Activated CD4-positive, alpha-beta T cell treated with anti-CD3 and anti-CD28 coated beads for 24 hours (primary cell): ENCODE measurements around the gene MED27.

Experiments
- DNase-seq, 2 donors: peaks; one replicate each; pipeline ENCODE4 v3.0.0-alpha.2; 2020; ENCODE audit warnings: low read depth in 2 of 2

The MED27 gene

DNA sequence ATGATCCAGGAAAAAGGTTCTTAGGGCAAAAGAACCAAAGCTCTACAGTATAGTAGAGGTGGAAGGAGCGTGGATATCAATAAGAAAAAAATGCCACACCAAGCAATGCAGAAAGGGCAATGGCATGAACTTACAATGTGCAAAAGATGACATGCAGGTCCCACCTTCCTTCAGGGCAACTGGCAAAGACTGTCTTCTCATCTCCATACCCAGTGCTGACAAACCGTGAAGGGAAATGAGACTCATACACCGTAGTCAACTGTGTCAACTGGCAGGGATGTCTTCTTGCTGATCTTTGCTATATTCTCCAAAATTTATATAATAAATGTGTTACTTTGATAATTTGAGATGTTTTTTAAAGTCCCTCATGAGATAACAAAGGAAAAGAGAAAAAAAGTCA lies 36.0 kb downstream of the MED27 start:
- no peak for DNase-seq

DNA sequence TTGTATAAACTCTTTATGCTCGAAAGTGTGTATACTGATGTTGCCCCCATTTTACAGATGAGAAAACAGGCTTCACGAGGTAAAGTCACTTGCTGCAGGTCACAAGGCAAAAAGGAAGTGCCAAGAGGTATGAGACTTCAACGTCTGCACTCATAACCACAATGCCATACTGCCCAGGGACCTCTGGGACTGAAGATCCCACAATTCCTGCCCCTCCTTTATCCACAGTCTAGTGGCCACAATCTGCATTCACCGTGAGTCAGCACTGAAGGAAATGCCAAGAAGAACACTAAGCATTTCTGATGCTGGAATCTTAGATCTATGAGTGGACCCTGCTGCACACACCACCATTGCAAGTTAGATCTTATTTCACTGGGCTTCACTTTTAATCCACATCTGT lies 37.3 kb downstream of the MED27 start:
- no peak for DNase-seq

DNA sequence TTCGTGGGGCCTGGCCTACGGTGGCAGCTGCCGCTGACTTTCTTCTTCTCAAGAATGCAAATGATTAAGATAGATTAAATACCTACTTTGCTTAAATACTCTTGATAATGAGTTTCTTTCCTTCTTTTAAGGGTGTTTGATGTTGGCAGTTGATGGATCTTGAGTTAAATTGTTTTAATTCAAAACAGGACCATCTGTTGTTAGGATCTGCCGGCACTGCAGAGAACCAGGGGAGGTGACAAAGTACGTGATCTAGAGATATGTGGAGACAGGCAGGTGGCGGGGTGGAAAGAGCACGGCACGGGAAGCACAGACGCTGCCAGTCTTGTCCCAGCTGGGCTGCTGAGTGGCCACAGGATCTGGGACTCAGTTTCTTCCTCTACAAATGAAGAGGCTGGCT lies 37.9 kb downstream of the MED27 start:
- DNase-seq = no peak

DNA sequence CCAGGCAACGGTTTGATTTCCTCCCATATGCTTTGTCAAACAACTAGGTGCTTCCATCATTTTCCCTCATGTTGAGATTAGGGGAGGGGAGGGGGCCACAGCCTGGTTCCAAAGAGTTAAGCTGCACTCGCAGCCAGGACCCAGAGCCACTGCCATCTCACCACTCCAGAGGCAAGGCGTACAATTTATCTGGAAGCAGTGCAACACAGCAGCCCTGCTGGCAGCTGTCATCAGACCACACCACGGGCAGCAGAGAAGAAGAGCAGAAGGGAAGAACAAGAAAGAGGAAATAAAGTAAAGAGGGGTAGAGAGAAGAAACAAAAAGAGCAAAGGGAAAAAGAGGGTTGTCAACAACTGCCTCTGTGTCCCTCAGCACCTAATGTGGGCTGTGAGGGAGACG lies 38.9 kb downstream of the MED27 start:
- DNase-seq = no peak

DNA sequence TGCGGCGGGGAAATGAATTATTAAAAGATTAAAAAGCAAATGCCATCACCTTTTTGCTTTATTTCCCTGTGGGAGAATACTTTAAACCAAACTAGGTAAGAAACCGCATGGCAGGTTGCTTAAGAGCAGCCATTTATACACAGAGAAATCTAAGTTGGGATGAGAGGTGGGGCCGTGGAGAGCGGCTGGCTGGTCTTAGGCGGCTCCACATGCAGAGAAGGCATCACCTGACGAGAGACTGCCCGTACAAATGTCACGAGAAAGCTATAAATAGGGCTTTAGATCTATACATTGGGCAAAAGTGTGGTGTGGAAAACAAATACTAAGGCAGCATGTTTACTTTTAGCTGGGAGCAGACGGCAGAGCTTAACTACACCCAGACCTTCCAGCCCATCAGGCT lies 39.4 kb downstream of the MED27 start:
- no peak for DNase-seq

DNA sequence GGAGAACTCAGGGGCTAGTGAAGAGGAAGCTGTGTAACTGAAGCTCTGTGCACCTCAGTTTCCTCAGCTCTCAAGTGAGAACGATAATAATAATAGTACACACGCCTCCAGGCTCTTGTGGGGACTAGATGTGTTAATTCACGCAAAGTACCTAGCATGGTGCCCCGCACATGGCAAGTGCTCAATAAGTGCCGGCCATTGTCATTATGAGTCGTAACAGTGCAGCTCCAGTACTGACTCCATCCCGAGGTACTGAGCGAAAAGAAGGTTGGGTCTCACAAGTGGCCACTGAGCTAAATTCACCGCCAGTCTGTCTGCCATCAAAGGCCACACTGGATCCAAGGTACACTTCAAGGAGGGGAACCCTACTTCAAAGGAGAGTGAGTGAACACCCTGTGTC lies 40.4 kb downstream of the MED27 start:
- DNase-seq = no peak

DNA sequence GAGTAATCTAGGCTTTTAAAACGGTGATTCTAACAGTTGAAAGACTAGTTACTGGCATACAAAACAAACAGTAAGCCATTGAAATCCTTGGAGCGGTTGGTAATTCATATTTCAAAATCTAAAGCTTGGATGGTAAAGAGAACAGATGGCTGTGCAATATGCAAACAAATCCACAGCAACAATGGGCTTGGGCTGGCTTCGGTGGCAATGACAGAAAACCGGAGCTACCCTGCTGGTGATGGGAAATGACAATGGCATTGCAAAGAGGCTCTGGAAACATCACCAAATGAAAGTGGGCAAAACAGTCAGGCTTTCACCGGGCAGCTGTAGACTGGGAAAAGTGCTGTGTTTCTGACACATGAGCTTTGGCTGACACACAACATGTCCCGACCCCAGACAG lies 42.2 kb downstream of the MED27 start:
- DNase-seq = no peak

DNA sequence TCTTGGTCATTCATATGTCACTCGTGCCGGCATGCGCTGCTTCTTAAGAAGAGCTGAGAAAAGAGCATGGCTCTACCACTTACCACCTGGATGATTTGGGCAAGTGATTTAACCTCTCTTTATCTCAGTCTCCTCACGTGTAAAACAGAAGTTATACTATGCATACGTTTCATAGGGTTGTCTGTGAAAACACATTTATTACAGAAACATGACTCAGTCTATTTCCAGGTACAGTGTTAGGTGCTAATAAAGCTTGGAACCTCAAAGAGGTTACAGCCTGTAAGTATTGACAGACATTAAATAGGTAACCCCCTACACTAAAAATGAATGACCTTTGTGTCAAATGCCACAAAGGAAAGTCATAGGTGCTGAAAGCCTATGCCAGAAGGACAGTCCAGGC lies 43.1 kb downstream of the MED27 start:
- DNase-seq = no peak

DNA sequence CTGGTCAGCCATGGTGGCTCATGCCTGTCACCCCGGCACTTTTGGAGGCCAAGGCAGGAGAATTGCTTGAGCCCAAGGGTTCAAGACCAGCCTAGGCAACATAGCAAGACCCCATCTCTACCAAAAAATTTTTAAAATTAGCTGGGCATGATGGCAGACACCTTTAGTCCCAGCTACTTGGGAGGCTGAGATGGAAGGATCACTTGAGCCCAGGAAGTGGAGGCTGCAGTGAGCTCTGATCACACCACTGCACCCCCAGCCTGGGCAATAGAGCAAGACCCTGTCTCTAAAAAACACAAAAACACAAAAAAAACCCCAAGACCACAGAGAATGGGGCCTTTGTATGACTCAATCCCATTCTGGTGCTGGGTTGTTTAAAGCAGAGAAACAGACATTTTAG lies 44.0 kb downstream of the MED27 start:
- DNase-seq = no peak

DNA sequence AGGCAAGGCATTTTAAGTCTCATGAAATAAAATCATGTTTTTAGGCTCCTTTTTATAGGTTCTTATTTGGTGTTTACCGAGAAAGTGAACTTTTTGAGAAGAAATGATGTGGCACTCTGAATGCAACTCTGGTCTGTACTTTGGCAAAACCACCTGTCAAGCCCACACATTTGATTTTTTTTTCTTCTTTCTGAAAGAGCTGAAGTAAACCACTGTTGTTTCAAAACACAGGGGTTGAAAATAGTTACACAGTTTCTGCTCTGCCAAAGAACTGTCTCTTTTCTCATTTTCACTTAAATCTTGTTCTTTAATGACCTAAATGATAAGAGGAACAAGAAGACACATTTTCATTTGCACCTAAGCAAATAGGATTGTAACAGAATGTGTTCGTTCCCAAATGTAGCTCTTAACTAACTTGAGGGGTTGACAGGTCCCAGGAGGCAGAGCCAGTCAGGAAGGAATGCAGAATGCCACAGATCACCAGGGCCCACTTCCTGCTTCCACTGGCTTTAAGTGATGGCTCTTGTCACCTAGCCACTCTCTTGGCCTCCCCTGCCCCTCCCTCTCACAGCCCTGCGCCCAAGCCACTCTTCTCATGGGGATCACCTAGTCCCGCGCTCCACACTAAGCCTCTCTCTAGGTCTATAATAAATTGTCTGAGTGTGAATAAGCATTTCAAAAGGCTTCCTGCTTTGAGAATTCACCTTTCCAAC lies 47.3 kb downstream of the MED27 start:
- no peak for DNase-seq

DNA sequence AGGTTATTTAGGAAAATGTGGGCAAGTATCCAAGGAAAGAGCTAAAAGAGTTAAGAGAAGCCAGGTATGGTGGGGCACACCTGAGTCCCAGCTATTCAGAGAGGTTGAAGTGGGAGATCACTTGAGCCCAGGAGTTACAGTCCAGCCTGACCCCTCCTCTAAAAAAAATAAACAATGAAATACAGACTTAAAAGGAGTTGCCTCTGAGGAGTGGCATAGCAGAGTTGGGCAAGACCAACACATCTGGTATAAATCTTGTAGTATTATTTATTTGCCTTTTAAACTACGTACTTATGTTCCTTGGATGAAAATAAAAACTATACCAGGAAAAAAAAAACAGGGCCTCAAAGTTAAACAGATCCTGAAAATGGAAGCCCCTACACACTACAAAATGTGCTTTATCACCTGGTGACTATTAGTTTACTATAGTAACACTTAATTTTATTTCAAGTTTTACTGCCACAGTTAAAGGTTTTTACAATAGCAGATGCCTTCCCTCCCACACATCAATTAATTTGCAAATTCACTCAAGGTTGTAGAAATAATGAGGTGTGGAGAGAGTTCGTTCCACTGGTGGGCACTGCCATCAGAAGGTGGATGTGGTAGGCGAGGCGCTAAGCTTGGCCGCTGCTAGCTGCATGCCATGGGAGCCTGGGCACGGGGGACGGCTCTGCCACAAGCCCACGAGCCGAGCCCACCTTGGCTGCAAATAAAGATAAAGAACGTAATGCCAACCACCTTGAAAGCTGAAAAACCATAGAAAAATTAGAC lies 48.0 kb downstream of the MED27 start:
- no peak for DNase-seq

DNA sequence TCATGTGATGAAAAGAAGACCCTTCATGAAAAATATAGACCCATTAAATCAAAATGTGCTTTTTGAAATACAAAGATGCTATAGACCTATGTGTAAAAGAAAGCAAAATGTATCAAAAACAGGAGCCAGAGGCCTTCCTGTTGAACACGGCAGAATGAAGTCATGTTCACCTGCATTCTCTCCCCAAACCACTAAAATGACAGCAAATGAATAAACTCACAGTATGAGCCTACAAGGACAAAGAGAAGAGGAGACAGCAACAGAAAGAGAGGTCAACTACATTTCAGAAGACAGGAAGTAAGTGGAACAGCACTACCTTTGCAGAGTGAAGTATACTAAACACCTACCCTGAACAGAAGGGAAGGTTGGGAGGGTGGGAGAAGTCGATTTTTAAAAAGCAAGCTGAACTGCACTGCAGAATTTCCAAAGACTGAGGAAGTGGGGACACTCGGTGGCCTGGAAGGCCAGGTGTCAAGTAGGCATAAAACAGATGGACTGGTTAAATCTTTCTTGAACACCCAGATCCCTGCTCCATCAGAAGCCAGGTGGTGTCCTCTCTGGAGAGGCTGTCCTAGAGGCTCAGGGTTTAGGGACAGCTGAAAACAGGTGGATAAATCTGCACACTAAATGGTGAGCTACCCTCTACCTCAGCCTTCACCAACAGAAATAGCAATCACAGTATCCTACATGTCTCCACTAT lies 48.9 kb downstream of the MED27 start:
- no peak for DNase-seq

DNA sequence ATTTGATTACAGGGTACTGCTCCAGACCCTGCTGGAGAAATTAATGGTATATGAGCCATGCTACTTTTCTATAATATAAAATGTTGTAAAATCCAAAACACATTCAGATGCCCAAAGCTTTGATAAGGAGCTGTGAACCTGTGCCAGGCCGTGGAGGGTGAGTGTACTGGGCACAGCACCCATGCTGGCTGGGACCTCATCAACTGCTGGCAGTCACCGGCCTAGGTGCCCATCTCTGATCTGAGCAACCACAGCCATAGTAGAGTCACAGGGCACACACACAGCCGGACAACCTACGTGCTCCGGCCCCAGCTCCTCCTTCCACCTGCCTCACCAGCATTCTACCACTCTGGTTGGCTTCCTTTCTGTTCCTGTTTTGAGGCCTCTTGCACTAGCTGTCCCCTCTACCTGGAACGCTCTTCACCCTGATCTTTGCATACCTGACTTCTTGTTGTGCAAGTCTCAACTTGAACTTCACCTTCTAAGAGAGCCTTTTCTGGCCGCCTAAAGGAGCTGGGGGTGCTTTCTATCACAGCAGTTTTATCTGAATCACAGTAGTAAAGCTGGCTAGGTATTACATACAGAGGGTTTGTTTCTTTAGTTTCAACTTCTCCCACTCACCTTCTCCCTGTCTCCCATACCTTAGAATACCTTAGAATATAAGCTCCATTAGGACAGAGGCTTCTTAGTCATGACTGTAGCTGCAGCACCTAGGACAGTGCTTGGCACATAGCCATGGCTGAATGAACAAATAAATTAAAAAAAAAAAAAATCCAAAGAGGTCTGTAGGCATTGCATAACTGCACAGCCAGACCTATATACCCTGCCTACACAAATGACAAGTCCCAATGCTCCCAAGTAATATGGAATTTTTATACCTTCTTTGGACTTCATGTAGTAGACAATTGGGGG lies 51.7 kb downstream of the MED27 start:
- DNase-seq = no peak

DNA sequence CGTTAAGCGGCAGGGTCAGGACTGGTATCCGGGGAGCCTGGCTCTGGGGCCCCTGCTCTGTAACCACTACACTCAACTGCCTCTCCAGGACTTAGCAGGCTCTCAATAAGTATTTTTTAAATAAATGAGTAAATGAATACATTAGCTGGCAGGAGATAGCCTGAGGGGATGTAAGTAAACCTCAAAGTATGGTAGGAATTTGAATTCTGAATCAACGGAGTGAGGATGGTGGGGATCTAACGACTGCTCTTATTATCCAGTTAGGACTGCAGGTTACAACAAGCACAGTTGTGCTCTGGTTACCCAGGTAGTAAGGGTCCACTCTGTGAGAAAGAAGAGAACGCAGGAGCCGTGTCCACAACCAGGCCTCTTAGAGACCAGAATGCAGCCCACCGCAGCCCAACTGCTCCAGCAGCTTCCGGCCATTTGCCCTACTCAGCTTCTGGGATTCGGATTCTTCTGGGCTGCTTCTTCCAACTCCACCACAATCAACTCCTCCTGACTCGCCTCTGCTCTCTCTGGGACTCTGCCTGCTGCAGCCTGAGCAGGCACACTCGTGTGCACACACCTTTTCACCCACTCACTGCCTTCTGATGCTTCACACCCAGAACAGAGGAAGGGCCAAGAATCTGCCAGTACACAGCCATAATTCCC lies 52.6 kb downstream of the MED27 start:
- no peak for DNase-seq

DNA sequence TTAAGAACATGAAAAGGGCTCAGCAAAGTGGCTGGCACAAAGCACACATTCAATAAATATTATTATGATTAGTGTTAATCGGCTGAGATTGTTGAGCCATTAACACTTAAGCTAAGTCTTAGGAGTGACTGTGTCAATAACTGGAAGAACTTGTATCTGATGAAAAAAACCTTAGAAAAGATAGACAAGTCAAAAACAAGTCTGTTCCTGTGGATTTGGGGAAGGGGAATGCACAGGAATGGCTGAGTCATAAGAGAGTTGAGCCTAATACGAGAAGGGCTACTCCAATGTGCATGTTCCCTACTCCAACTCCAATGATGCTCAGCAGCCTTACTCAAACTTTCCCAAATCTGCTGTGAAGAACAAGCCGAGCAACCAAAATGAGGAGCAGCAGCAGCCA lies 53.9 kb downstream of the MED27 start:
- no peak for DNase-seq

DNA sequence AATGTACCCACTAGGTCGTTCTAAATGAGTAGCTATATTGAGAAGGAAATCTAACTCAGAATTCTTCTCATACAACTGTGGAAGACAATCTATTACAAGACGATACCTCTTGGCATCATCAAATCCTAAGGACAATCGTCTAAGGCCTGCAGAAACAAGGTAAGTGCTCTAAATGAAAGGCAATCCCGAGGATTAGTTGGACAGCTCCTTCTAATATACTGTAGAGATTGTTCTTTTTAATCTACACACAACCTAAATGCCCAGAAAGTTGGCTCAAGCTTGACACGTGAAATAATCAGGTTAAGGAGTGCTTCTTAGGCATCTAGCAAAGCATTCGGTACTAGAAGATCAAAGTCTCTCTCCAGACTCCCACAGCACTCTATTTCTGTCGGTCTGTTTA lies 55.1 kb downstream of the MED27 start:
- no peak for DNase-seq

DNA sequence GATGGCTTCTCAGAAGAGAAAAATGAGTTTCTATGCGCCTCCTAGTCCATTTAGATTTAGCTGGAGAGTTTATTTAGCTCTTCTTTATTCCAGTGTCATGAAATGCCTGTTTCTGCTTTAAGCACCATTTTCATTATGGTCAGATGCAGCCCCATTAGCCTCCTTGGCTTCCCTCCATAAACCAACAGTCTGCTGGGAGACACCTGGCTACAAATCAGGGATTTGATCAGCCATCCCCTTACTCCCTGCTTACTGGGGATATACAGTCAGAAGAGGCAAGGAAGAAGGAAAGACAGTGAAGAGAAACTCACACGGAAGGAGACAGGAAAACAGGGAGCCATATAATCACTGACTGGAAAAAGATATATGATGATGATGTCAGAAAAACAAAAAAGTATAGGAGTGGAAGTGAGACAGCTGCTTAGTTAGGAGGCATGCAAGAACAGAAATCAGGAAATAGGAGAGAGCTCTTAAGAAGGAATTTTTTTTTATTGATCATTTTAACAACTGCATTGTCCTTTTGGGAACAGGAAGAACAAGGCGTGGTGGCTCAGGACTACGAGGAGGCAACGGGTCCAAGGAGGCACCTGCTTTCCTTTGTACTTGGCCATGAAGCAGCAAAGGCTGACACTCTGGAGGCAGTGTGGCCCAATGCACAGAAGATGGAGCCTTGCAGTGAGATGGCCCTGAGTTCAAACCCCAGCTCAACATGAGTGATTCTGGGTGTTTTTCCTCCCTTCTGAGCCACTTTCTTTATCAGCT lies 56.1 kb downstream of the MED27 start:
- no peak for DNase-seq

DNA sequence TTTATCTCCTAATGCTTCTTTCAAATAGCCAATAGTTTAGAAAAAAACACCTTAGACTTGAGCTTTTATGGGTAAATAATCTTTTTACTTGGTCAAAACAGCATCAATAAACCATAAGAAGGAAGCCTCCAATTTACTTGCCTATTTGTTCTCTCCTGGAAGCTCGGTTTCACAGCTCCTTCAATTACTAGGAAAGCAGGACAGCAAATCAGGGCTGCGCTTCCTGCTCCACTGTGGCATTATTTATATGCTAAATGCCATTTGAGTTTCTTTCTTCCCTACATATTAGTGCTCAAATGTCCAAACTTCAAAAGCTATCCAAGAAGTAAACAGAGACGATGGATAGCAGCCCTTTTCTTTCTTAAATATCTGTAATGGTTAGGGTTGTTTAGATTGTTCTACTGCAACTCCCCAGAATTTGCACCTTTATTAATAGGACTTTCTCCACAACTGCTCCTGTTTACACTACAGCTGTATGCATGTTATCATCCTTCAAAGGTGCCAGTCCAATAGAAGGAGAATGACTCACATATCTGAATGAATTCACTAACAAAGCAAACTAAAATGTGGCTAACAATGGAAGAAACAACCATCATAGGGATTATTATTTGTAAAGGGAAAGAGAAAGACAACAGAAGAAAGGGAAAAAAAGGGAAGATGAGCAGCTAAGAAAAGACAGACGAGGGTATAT lies 58.7 kb downstream of the MED27 start:
- DNase-seq = no peak

DNA sequence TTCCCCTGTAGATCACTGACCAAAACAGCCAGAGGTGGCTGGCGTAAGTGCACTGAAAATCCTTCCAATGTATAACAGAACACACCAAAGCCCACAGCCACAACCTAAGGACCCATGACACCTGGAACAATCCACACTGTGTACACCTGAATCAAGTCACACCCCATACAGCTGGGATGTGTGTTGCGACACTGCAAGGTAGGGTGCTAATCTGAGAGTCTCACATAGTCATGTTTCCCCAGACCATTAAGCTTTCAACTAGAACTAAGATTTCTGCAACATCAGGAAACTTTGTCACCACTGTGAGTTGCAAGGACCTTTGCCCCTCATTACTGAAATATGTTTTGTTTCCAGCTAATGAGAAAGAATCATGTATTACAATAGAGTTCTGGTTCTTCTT lies 59.4 kb downstream of the MED27 start:
- DNase-seq = no peak

DNA sequence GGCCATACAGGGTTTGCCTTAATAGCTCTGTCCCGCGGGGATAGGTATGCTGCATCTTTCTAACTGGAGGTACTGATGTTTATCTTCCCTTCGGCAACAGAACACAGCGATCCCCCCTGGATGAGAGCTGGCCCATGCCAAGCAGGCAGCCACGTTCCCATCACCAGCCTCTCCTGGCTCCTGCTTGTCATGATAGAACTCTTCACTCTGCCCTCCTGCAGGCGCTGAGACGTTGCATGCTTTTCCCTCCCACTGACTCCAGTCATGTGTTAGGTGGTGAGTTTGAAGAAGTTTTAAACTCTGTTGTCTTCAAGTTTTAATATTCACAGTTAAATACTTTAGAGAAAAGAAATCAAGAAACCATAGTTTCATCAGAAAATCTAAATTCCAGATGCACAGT lies 60.0 kb downstream of the MED27 start:
- DNase-seq = no peak
